ENCODE data around the gene SHROOM2.

Gene SHROOM2

DNA sequence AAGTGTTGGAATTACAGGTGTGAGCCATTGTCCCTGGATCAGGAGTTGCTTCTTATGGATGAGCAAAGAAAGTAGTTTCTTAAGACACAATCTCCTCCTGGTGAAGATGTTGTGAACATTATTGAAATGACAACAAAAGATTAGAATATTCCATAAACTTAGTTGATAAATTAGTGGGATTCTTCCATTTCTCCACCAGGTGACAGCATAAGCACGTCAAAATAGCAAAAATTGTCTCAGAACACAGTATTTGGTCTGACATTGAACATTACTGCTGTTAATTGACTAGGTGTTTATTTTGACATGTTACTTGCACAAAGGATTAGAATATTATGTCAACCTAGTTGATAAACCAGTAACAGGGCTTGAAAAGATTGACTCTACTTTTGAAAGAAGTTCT lies 202.5 kb downstream of the SHROOM2 start:
- DNase-seq (ENCODE audit: low spot score): no peak
- TF ChIP-seq CTCF (IDR thresholded peaks at IDR 0.05; ENCODE audit: extremely low read depth, insufficient read depth, missing control alignments): peak; percentile 37
- in situ Hi-C loops (cut with MboI; ENCODE audit: low pct_unique_long_range_greater_than_20kb, low sequenced_read_pairs, unreplicated experiment): no loop called here

- no peak for TF ChIP-seq CTCF (IDR thresholded peaks at IDR 0.05; ENCODE audit: extremely low read depth, insufficient read depth, missing control alignments)
- in situ Hi-C loops (cut with MboI; ENCODE audit: low pct_unique_long_range_greater_than_20kb, low sequenced_read_pairs, unreplicated experiment): loop anchor here (10.0 kb wide), 1 partner anchor 123 kb away; no protein-coding TSS in a partner anchor
- no peak for DNase-seq (ENCODE audit: low spot score)
Measured at GRCh38 chrX:9992061-9992460, 205.8 kb downstream of the SHROOM2 start.

GRCh38 chrX:9992724-9993123 lies 206.5 kb downstream of the SHROOM2 start:
- DNase-seq (ENCODE audit: low spot score): no peak
- in situ Hi-C loops (cut with MboI; ENCODE audit: low pct_unique_long_range_greater_than_20kb, low sequenced_read_pairs, unreplicated experiment): loop anchor here (10.0 kb wide), 1 partner anchor 122 kb away; no protein-coding TSS in a partner anchor
- TF ChIP-seq CTCF (IDR thresholded peaks at IDR 0.05; ENCODE audit: extremely low read depth, insufficient read depth, missing control alignments): no peak

DNA sequence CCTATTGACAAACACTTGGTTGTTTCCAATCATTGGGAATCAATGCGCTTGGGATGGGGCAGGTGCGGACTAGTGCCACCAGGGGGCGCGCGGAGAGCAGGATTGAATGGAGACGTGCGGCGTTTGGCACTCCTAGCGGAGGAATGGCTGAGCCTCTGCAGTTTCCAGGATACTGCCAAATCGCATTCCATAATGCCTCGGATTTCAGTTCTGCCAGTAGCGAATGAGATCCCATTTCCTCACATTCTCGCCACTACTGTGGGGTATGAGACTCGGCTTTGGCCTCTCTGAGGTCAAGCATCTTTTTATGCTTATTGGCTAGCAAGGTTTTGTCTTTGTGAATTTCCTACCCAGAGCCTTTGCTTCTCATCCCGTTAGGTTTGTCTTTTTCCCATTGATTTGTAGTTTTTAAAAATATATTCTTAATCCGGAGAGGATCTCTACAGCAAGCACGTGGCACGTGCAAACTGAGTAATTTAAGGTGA lies 209.7 kb downstream of the SHROOM2 start:
- in situ Hi-C loops (cut with MboI; ENCODE audit: low pct_unique_long_range_greater_than_20kb, low sequenced_read_pairs, unreplicated experiment): loop anchor here (10.0 kb wide), 1 partner anchor 119 kb away; no protein-coding TSS in a partner anchor
- peak; percentile 79 for DNase-seq (ENCODE audit: low spot score)

GRCh38 chrX:9997041-9997440 lies 210.8 kb downstream of the SHROOM2 start:
- in situ Hi-C loops (cut with MboI; ENCODE audit: low pct_unique_long_range_greater_than_20kb, low sequenced_read_pairs, unreplicated experiment): loop anchor here (10.0 kb wide), 1 partner anchor 118 kb away; no protein-coding TSS in a partner anchor
- TF ChIP-seq CTCF (IDR thresholded peaks at IDR 0.05; ENCODE audit: extremely low read depth, insufficient read depth, missing control alignments): no peak
- no peak for DNase-seq (ENCODE audit: low spot score)

More for the DNA sequence above, 209.7 kb downstream of the SHROOM2 start:
- TF ChIP-seq CTCF (IDR thresholded peaks at IDR 0.05; ENCODE audit: extremely low read depth, insufficient read depth, missing control alignments): peak; percentile 97

DNA sequence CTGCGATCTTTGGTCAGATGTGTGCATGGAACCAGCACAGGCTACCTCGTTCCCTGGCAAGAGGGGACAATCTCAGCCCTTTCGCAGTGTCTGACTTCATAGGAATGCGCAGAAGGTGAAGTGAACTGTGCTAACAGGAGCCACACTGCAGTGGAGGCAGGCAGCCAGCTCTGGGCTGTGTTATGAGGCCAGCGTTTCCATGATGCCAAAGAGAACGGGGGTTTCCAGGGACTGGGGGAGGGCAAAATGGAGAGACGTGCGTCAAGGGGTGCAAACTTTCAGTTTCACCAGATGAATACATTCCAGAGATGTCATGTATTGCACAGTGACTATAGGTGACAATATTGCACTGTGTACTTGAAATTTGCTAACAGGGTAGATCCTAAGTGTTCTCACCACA lies 211.3 kb downstream of the SHROOM2 start:
- TF ChIP-seq CTCF (IDR thresholded peaks at IDR 0.05; ENCODE audit: extremely low read depth, insufficient read depth, missing control alignments): no peak
- in situ Hi-C loops (cut with MboI; ENCODE audit: low pct_unique_long_range_greater_than_20kb, low sequenced_read_pairs, unreplicated experiment): loop anchor here (10.0 kb wide), 1 partner anchor 117 kb away; no protein-coding TSS in a partner anchor
- peak; percentile 46 for DNase-seq (ENCODE audit: low spot score)
